Suprapubic skin (tissue), 4 donors: ENCODE results near the gene FBRSL1. TPM values are rescaled to one million over a fixed set of nuclear protein-coding genes. Genes with fewer than 3 reads are reported as not detected.

Source experiments
- DNase-seq, 2 donors: peaks; one replicate each; pipeline ENCODE4 v3.0.0-alpha.2; 2019; ENCODE audit warnings: low spot score in 2 of 2
- H3K27ac ChIP-seq: fragments of 200-600 bp; sonication (generic); one replicate; pipeline ENCODE4 v1.5.1; 2019
- H3K27me3 ChIP-seq: fragments of 200-600 bp; sonication (generic); one replicate; pipeline ENCODE4 v1.5.1; 2019
- H3K36me3 ChIP-seq: fragments of 200-600 bp; sonication (generic); one replicate; pipeline ENCODE4 v1.5.1; 2019
- H3K4me1 ChIP-seq: fragments of 200-600 bp; sonication (generic); one replicate; pipeline ENCODE4 v1.5.1; 2019
- H3K4me3 ChIP-seq: fragments of 200-600 bp; sonication (generic); one replicate; pipeline ENCODE4 v1.5.1; 2019; ENCODE audit warnings: mild to moderate bottlenecking
- H3K9me3 ChIP-seq: fragments of 200-600 bp; sonication (generic); one replicate; pipeline ENCODE4 v1.5.1; 2019
- CTCF ChIP-seq, 2 donors: fragments of 200-600 bp in 1 of 2; fragments of 450-650 bp in 1 of 2; sonication (generic) in 1 of 2; IDR thresholded peaks; one replicate each; pipeline ENCODE4 v1.5.1; 2016 to 2019; ENCODE audit warnings: antibody characterized with exemption in 2 of 2, mild to moderate bottlenecking in 1 of 2, moderate library complexity in 1 of 2
- EP300 ChIP-seq: sonication (generic); formaldehyde crosslinking; IDR thresholded peaks from one replicate; pipeline ENCODE4 v1.6.1; 2017; ENCODE audit warnings: antibody characterized with exemption
- POLR2A ChIP-seq, 2 donors: fragments of 450-650 bp; IDR thresholded peaks; one replicate each; pipeline ENCODE4 v1.6.1; 2017; ENCODE audit warnings: antibody characterized with exemption in 2 of 2, mild to moderate bottlenecking in 2 of 2, moderate library complexity in 2 of 2
- POLR2AphosphoS5 ChIP-seq, 3 donors: sonication (generic); formaldehyde crosslinking; IDR thresholded peaks; one replicate each; pipeline ENCODE4 v1.6.1; 2017; ENCODE audit warnings: antibody characterized with exemption in 3 of 3
- WGBS: methylation state at CpG from one replicate; pipeline ENCODE4 v1.1.5; 2018; 5-methylcytosine and 5-hydroxymethylcytosine counted together
- total RNA-seq, 4 donors: library from RNA; depleted of rRNA; stranded (reverse); fragments of >200 nt; gene quantifications; one replicate each; pipeline ENCODE4 v1.1.0, GENCODE V29; 2016

The FBRSL1 gene
- total RNA-seq, 4 donors from 2014 or later: 26.0 to 33.7 (median 27.2) TPM

- no peak overlapping the region for H3K27ac ChIP-seq
- peaks cover 46% of the 10 kb centered on the region for H3K4me1 ChIP-seq
- 88% methylated on average over 14 of the region's 25 CpGs for WGBS
- no peaks in the 10 kb centered on the region for H3K27me3 ChIP-seq
- H3K36me3 ChIP-seq: peaks cover 18% of the 10 kb centered on the region
- no peak for DNase-seq
- H3K9me3 ChIP-seq: no peaks in the 10 kb centered on the region
- TF ChIP-seq EP300 (no peak), POLR2AphosphoS5 (IDR thresholded peaks at IDR 0.05) (no peak), CTCF (IDR thresholded peaks at IDR 0.05) (no peak), POLR2A (IDR thresholded peaks at IDR 0.05) (no peak)
- no peak overlapping the region for H3K4me3 ChIP-seq
These were observed 32.8 kb downstream of the FBRSL1 start for GRCh38 chr12:132522592-132523380.

- H3K9me3 ChIP-seq: no peaks in the 10 kb centered on the region
- H3K4me3 ChIP-seq: no peak overlapping the region
- no peaks in the 10 kb centered on the region for H3K27me3 ChIP-seq
- peaks cover 8% of the 10 kb centered on the region for H3K36me3 ChIP-seq
- WGBS: 35% methylated on average over 17 of the region's 28 CpGs
- TF ChIP-seq EP300 (no peak), CTCF (IDR thresholded peaks at IDR 0.05) (peak; percentile 53 to 72)
- DNase-seq: no peak
- no peak overlapping the region for H3K27ac ChIP-seq
- H3K4me1 ChIP-seq: peaks cover 46% of the 10 kb centered on the region
These were observed 33.8 kb downstream of the FBRSL1 start for GRCh38 chr12:132523576-132524331.

- WGBS: 38% methylated on average over 8 of the region's 16 CpGs
- Histone ChIP-seq H3K36me3 (peaks cover 7% of the 10 kb centered on the region), H3K27me3 (no peaks in the 10 kb centered on the region), H3K27ac (no peak overlapping the region), H3K4me3 (no peak overlapping the region), H3K9me3 (no peaks in the 10 kb centered on the region), H3K4me1 (peaks cover 46% of the 10 kb centered on the region)
- no peak for DNase-seq
- TF ChIP-seq CTCF (IDR thresholded peaks at IDR 0.05) (no peak), EP300 (no peak), POLR2AphosphoS5 (IDR thresholded peaks at IDR 0.05) (no peak), POLR2A (IDR thresholded peaks at IDR 0.05) (no peak)
These were observed 34.5 kb downstream of the FBRSL1 start for GRCh38 chr12:132524405-132524804.

GRCh38 chr12:132525011-132525832 is 35.3 kb downstream of the FBRSL1 start:
- TF ChIP-seq POLR2AphosphoS5 (IDR thresholded peaks at IDR 0.05) (no peak), POLR2A (IDR thresholded peaks at IDR 0.05) (no peak), EP300 (no peak), CTCF (IDR thresholded peaks at IDR 0.05) (no peak)
- DNase-seq: no peak
- no peaks in the 10 kb centered on the region for H3K9me3 ChIP-seq
- no peak overlapping the region for H3K4me3 ChIP-seq
- peaks cover 42% of the 10 kb centered on the region for H3K4me1 ChIP-seq
- 78% methylated on average over 6 of the region's 43 CpGs for WGBS
- H3K27me3 ChIP-seq: no peaks in the 10 kb centered on the region
- H3K27ac ChIP-seq: no peak overlapping the region
- H3K36me3 ChIP-seq: peaks cover 7% of the 10 kb centered on the region
